HUES6 (cell line): Measurements from ENCODE around the gene UNC119.
"Not testable (repeated sequence)": the region's sequence is repeated elsewhere in the genome, so short reads cannot be mapped to it uniquely, and the experiment has no call there.

Experiments
- H3K27ac ChIP-seq: 2 replicates; pipeline ENCODE4 v1.7.0; 2013; ENCODE audit warnings: low read depth, mild to moderate bottlenecking, low read length, inconsistent platforms
- H3K27me3 ChIP-seq: 2 replicates; pipeline ENCODE4 v1.6.1; 2013; ENCODE audit warnings: low read length; ENCODE audit not compliant: control insufficient read depth, insufficient read depth
- H3K36me3 ChIP-seq: 2 replicates; pipeline ENCODE4 v1.6.1; 2013; ENCODE audit warnings: low read length; ENCODE audit not compliant: control insufficient read depth, insufficient read depth
- H3K4me1 ChIP-seq: 2 replicates; pipeline ENCODE4 v1.6.1; 2013; ENCODE audit warnings: low read length; ENCODE audit not compliant: control insufficient read depth, insufficient read depth
- H3K4me3 ChIP-seq: 2 replicates; pipeline ENCODE4 v1.5.1; 2013; ENCODE audit warnings: low read depth, low read length
- H3K9ac ChIP-seq: one replicate; pipeline ENCODE4 v1.6.1; 2013; ENCODE audit warnings: mild to moderate bottlenecking, low read length
- H3K9me3 ChIP-seq: 2 replicates; pipeline ENCODE4 v1.6.1; 2013; ENCODE audit warnings: low read depth, low read length; ENCODE audit not compliant: control insufficient read depth, insufficient read depth

Gene UNC119

DNA sequence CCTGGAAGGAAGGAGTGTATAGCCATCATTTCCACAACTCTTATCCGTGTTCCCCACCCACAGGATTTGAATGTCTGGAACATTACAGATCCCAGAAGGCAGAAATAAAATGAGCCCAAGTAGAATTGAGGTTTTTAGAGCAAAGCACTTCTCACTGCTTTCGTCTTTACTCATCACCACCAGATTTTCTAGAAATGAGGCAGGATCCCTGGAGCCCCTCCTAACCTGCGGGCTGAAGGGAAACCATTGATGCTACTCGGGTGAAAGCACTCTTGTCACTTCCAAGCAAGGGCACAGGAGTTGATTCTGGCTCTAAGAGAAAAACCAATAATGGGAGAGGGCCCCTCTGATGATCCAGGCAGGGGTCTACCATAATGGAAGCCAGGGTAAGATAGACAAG lies 27.1 kb upstream of the UNC119 start:
- H3K4me3 ChIP-seq, result no peak overlapping the region
- H3K4me1 ChIP-seq, result peaks cover 16% of the 10 kb centered on the region
- H3K27me3 ChIP-seq, result no peaks in the 10 kb centered on the region
- no peaks in the 10 kb centered on the region for H3K9me3 ChIP-seq
- no peak overlapping the region for H3K9ac ChIP-seq
- peaks cover 76% of the 10 kb centered on the region for H3K36me3 ChIP-seq
- H3K27ac ChIP-seq, result no peak overlapping the region

GRCh38 chr17:28578246-28579195 lies 26.1 kb upstream of the UNC119 start:
- no peaks in the 10 kb centered on the region for H3K9me3 ChIP-seq
- no peak overlapping the region for H3K9ac ChIP-seq
- H3K36me3 ChIP-seq, result peaks cover 75% of the 10 kb centered on the region
- H3K4me1 ChIP-seq, result peaks cover 16% of the 10 kb centered on the region
- no peaks in the 10 kb centered on the region for H3K27me3 ChIP-seq
- no peak overlapping the region for H3K27ac ChIP-seq
- no peak overlapping the region for H3K4me3 ChIP-seq

GRCh38 chr17:28577466-28577824 lies 25.0 kb upstream of the UNC119 start:
- Histone ChIP-seq H3K9me3 (no peaks in the 10 kb centered on the region), H3K4me3 (no peak overlapping the region), H3K27me3 (peaks cover 2% of the 10 kb centered on the region), H3K9ac (no peak overlapping the region), H3K27ac (no peak overlapping the region), H3K4me1 (peaks cover 16% of the 10 kb centered on the region), H3K36me3 (peaks cover 68% of the 10 kb centered on the region)

DNA sequence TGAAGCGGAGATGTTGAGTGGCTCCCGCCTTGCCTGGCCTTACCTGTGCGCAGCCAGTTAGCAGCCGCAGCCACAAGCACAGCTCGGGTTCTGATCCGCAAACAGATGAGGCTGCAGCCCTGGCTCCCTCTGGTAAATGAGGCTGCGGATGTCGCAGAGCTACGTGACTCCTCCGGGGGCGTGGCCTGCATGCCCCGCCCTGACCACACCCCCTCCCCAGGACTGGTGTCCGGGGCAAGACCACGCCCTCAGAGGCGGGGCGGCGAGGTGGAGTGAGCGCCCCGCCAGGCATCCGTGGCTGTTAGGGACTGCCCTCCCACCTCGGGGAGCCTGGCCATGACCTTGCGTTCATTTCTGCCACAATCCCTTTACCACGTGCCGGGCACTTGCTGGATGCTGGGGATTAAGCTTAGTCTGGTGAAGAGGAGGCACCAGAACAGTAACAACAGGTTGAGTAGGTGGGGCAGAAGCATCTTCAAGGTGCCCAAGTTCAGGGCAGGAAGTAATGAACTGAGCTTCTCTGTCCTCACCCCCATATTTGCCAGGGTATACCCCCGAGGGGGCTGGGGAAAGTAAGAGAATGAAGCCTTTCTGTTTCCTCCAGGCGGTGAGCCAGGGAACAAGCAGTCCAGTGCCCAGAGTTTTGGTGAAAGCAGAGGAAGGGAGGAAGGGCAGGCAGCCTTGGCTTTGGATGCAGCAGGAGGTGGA lies 24.5 kb upstream of the UNC119 start, which contains the start of gene ALDOC:
TSS of gene ALDOC (minus strand) at position 138 of the 708 bp plus-strand sequence. CDS start 1,363 bp downstream, outside the sequence.
- Histone ChIP-seq H3K4me3 (peak within 1 kb of the TSS; percentile 48), H3K36me3 (peaks cover 63% of the 10 kb centered on the region), H3K9me3 (no peaks in the 10 kb centered on the region), H3K27me3 (peaks cover 7% of the 10 kb centered on the region), H3K9ac (no peak within 1 kb of the TSS), H3K4me1 (peaks cover 16% of the 10 kb centered on the region), H3K27ac (no peak within 1 kb of the TSS)

- peak overlapping the region; percentile 42 for H3K4me3 ChIP-seq
These were observed 23.6 kb upstream of the UNC119 start for GRCh38 chr17:28576016-28576415.

GRCh38 chr17:28575126-28575795 lies 22.8 kb upstream of the UNC119 start:
- H3K36me3 ChIP-seq, result peaks cover 50% of the 10 kb centered on the region
- no peak overlapping the region for H3K27ac ChIP-seq
- no peak overlapping the region for H3K4me3 ChIP-seq
- no peak overlapping the region for H3K9ac ChIP-seq
- H3K9me3 ChIP-seq, result no peaks in the 10 kb centered on the region
- peaks cover 16% of the 10 kb centered on the region for H3K4me1 ChIP-seq
- H3K27me3 ChIP-seq, result peaks cover 7% of the 10 kb centered on the region

More at GRCh38 chr17:28576016-28576415, 23.6 kb upstream of the UNC119 start:
- not testable (repeated sequence) for H3K27me3 ChIP-seq, H3K9me3 ChIP-seq, H3K27ac ChIP-seq, H3K9ac ChIP-seq
- H3K36me3 ChIP-seq, result peaks cover 57% of the 10 kb centered on the region
- peaks cover 16% of the 10 kb centered on the region for H3K4me1 ChIP-seq

GRCh38 chr17:28574526-28574925 lies 22.1 kb upstream of the UNC119 start:
- no peak overlapping the region for H3K9ac ChIP-seq
- peaks cover 43% of the 10 kb centered on the region for H3K36me3 ChIP-seq
- H3K4me1 ChIP-seq, result peaks cover 16% of the 10 kb centered on the region
- no peak overlapping the region for H3K4me3 ChIP-seq
- H3K27ac ChIP-seq, result no peak overlapping the region
- H3K9me3 ChIP-seq, result no peaks in the 10 kb centered on the region
- H3K27me3 ChIP-seq, result peaks cover 7% of the 10 kb centered on the region

DNA sequence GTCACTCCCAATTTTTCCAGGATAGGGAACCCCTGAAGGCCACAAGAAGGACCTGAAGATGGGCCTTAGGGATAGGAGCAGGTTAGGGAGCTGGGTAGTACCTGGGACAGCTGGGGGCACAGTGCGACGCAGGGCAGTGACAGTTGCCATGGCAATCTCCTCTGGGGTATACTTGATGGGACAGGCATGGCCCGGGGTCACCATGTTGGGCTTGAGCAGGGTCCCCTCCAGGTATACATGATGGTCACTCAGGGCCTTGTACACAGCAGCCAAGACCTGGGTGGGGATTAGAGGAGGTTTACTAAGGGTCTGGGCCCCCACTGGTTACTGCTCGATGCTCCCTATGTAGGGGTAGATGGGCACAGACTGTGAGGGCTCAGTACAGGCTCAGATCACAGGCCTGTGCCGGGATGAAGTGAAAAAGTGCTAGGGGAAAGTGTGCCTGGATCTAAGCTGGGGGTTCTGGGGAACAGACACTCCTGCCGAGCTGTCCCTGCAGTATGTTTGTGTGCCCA lies 21.6 kb upstream of the UNC119 start:
- peaks cover 38% of the 10 kb centered on the region for H3K36me3 ChIP-seq
- peaks cover 16% of the 10 kb centered on the region for H3K4me1 ChIP-seq
- H3K9ac ChIP-seq, result no peak overlapping the region

GRCh38 chr17:28573521-28573920 lies 21.1 kb upstream of the UNC119 start:
- Histone ChIP-seq H3K9ac (no peak overlapping the region), H3K4me3 (no peak overlapping the region), H3K4me1 (peaks cover 16% of the 10 kb centered on the region), H3K36me3 (peaks cover 33% of the 10 kb centered on the region), H3K27me3 (peaks cover 7% of the 10 kb centered on the region), H3K27ac (no peak overlapping the region), H3K9me3 (no peaks in the 10 kb centered on the region)

More for the DNA sequence above, 21.6 kb upstream of the UNC119 start:
- Histone ChIP-seq H3K4me3 (no peak overlapping the region), H3K27ac (no peak overlapping the region), H3K27me3 (peaks cover 7% of the 10 kb centered on the region), H3K9me3 (no peaks in the 10 kb centered on the region)

DNA sequence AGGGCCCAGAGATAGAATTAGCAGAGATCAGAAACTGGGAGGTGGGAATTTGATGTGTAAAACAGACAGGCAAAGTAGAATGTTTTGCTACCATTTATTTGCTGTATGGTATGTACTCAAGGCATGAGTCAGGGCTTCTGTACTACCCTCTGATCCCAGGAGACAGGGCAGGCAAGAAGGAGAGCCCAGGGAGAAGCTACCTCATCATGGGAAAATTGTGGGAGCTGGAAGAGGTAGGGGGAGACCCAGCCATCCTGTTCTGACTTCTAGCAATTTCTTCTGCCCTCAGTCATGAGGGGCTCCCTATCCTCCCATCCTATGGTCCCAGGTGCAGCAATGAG lies 20.6 kb upstream of the UNC119 start:
- no peak overlapping the region for H3K9ac ChIP-seq
- peaks cover 16% of the 10 kb centered on the region for H3K4me1 ChIP-seq
- H3K36me3 ChIP-seq, result peaks cover 27% of the 10 kb centered on the region
- H3K4me3 ChIP-seq, result no peak overlapping the region
- H3K9me3 ChIP-seq, result no peaks in the 10 kb centered on the region
- H3K27ac ChIP-seq, result no peak overlapping the region
- peaks cover 7% of the 10 kb centered on the region for H3K27me3 ChIP-seq
